GM12878 (cell line): ENCODE measurements around the gene PPARA.

Experiments used
- CBX5 ChIP-seq: sonication (generic); IDR thresholded peaks from 2 replicates; pipeline ENCODE4 v1.6.1; 2016; ENCODE audit warnings: low read depth, moderate library complexity, mild to moderate bottlenecking, inconsistent platforms
- ESRRA ChIP-seq: IDR thresholded peaks from 2 replicates; pipeline ENCODE4 v1.6.1; 2012; ENCODE audit warnings: mild to moderate bottlenecking, low read length, improper control_type of control experiment
- PAX5 ChIP-seq: IDR thresholded peaks from 2 replicates; pipeline ENCODE4 v1.6.1; 2011; ENCODE audit warnings: low read depth, low read length, borderline replicate concordance
- POU2F2 ChIP-seq: IDR thresholded peaks from 3 replicates; pipeline ENCODE4 v1.6.1; 2011; ENCODE audit warnings: low read depth, mild to moderate bottlenecking, low read length, borderline replicate concordance
- RAD21 ChIP-seq: IDR thresholded peaks from 2 replicates; pipeline ENCODE4 v1.6.1; 2011; ENCODE audit warnings: mild to moderate bottlenecking, low read depth, low read length, moderate library complexity; ENCODE audit not compliant: insufficient read depth
- TF ChIP-seq, protein P1 (sequence below): fragments of 450-650 bp; IDR thresholded peaks from 2 replicates; pipeline ENCODE4 v1.6.1; 2017; ENCODE audit warnings: mild to moderate bottlenecking
- TF ChIP-seq, protein P2 (sequence below): IDR thresholded peaks from 2 replicates; pipeline ENCODE4 v1.6.1; 2012; ENCODE audit warnings: low read depth, low read length, improper control_type of control experiment
- TF ChIP-seq, protein P3 (sequence below): IDR thresholded peaks from 2 replicates; pipeline ENCODE4 v1.6.1; 2011; ENCODE audit warnings: low read depth, low read length, improper control_type of control experiment, borderline replicate concordance
- TF ChIP-seq, protein P4 (sequence below), 3 experiments: IDR thresholded peaks in 2 of 3; conservative IDR thresholded peaks in 1 of 3; 2 replicates each; pipeline ENCODE4 v1.5.1; 2011; ENCODE audit warnings: low read depth in 3 of 3, low read length in 3 of 3, mild to moderate bottlenecking in 3 of 3, control low read depth in 2 of 3, moderate library complexity in 2 of 3, inconsistent platforms in 1 of 3, mixed read lengths in 1 of 3; ENCODE audit not compliant: control insufficient read depth in 2 of 3, insufficient read depth in 1 of 3; ENCODE audit errors: extremely low read depth in 1 of 3

DNA sequence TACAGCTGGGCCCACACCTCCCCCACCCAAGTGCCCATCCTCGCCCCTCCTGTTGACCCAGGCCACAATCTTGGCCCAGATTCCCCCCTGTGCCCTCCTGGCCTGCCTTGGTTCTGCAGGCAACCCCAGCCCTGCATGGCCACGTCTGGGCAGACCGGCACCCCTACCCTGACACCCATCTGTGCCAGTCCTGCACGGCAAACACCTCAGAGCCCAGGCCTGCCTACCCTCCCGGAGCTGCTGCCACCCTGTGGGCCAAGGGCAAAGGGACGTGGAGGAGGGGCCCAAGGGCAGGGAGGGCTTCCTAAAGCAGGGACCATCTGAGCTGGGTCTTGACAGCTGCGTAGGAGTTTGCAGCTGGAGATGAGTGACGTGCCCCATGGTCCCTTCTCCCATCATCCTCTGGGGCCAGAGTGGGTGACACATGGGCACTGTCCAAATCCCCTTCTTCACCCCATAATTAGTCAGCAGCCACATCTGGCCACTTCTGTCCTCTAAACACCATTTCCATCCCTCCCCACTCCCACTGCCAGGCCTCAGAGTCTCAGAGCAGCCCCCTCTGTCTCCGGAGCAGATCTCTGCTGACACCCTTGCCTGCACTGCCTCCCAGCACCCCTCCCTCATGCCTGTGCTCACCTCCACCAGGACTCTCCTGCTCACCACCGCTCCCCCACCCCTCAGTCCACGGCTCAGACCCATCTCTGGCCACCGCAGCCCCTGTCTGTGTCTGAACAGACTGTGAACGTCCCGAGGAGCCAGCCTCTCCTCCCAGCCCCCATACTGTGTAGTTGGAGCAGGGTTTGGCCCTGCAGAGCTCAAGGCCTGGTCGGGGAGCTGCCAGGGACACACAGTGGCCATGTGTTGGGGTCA, 35.6 kb upstream of the PPARA start:
- TF ChIP-seq, protein P1, sequence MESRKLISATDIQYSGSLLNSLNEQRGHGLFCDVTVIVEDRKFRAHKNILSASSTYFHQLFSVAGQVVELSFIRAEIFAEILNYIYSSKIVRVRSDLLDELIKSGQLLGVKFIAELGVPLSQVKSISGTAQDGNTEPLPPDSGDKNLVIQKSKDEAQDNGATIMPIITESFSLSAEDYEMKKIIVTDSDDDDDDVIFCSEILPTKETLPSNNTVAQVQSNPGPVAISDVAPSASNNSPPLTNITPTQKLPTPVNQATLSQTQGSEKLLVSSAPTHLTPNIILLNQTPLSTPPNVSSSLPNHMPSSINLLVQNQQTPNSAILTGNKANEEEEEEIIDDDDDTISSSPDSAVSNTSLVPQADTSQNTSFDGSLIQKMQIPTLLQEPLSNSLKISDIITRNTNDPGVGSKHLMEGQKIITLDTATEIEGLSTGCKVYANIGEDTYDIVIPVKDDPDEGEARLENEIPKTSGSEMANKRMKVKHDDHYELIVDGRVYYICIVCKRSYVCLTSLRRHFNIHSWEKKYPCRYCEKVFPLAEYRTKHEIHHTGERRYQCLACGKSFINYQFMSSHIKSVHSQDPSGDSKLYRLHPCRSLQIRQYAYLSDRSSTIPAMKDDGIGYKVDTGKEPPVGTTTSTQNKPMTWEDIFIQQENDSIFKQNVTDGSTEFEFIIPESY, result no peak
- TF ChIP-seq ESRRA (no peak), RAD21 (no peak), CBX5 (no peak), PAX5 (no peak), POU2F2 (no peak)
- TF ChIP-seq, protein P2, sequence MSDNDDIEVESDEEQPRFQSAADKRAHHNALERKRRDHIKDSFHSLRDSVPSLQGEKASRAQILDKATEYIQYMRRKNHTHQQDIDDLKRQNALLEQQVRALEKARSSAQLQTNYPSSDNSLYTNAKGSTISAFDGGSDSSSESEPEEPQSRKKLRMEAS, result no peak
- TF ChIP-seq, protein P3, sequence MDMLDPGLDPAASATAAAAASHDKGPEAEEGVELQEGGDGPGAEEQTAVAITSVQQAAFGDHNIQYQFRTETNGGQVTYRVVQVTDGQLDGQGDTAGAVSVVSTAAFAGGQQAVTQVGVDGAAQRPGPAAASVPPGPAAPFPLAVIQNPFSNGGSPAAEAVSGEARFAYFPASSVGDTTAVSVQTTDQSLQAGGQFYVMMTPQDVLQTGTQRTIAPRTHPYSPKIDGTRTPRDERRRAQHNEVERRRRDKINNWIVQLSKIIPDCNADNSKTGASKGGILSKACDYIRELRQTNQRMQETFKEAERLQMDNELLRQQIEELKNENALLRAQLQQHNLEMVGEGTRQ, result no peak
- TF ChIP-seq, protein P4, sequence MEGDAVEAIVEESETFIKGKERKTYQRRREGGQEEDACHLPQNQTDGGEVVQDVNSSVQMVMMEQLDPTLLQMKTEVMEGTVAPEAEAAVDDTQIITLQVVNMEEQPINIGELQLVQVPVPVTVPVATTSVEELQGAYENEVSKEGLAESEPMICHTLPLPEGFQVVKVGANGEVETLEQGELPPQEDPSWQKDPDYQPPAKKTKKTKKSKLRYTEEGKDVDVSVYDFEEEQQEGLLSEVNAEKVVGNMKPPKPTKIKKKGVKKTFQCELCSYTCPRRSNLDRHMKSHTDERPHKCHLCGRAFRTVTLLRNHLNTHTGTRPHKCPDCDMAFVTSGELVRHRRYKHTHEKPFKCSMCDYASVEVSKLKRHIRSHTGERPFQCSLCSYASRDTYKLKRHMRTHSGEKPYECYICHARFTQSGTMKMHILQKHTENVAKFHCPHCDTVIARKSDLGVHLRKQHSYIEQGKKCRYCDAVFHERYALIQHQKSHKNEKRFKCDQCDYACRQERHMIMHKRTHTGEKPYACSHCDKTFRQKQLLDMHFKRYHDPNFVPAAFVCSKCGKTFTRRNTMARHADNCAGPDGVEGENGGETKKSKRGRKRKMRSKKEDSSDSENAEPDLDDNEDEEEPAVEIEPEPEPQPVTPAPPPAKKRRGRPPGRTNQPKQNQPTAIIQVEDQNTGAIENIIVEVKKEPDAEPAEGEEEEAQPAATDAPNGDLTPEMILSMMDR (IDR thresholded peaks at IDR 0.05 in 2 of 3, conservative IDR thresholded peaks at IDR 0.05 in 1 of 3; ENCODE audit: control insufficient read depth in 2 of 3, extremely low read depth in 1 of 3, insufficient read depth in 1 of 3, low read depth in 3 of 3, low read length in 3 of 3), result no peak
